RKO (cell line): ENCODE measurements around the gene DIPK1B.

ENCODE experiments used
- DNase-seq: peaks from one replicate; pipeline ENCODE4 v3.0.0-alpha.2; 2016; ENCODE audit warnings: low spot score

DIPK1B gene

DNA sequence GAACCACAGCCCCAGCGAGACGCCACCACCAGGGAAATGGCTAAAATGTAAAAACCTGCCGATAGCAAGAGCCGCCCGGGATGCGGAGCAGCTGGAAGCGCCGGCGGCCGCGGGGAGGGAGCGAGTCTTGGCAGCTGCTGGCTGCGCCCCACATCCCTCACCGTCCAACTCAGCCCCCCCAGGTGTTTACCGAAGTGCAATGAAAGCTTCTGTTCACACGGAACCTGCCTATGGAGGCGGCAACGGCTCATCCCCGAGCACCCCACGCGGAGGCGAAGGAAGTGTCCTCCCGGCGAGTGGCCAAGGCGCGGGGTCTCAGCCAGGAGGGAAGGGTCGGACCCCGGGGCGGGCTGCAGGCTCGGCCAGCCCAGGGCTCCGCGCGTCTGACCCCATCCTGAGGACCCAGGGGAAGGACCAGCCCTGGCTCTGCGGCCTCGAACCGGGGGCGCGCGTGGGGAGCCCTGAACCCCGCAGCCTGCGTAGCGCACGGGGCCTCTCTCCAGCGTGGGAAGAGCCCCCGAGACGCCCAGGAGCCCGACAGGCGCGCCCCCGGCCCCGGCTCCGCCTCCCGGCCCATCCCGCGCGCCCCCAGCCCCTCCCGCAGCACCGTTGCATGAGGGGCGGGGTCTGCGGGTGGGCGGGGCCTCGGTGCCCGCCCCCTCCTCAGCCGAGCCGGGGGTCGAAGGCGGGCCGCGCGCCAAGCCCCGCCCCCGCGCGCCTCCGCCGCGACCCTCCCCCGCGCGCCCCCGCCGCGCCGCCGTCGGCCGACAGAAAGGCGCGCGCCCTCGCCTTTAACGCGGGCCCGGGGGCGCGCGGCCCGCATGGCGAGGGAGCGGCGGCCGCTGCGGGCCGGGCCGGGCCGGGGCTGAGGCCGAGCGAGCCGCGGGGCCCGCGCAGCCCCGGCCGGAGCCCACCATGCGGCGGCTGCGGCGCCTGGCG lies at the start of gene DIPK1B:
Gene DIPK1B, plus strand, starts transcription at position 822 of the 939 bp plus-strand sequence. Its CDS starts 94 bp downstream, at position 916.
- no peak for DNase-seq

DNA sequence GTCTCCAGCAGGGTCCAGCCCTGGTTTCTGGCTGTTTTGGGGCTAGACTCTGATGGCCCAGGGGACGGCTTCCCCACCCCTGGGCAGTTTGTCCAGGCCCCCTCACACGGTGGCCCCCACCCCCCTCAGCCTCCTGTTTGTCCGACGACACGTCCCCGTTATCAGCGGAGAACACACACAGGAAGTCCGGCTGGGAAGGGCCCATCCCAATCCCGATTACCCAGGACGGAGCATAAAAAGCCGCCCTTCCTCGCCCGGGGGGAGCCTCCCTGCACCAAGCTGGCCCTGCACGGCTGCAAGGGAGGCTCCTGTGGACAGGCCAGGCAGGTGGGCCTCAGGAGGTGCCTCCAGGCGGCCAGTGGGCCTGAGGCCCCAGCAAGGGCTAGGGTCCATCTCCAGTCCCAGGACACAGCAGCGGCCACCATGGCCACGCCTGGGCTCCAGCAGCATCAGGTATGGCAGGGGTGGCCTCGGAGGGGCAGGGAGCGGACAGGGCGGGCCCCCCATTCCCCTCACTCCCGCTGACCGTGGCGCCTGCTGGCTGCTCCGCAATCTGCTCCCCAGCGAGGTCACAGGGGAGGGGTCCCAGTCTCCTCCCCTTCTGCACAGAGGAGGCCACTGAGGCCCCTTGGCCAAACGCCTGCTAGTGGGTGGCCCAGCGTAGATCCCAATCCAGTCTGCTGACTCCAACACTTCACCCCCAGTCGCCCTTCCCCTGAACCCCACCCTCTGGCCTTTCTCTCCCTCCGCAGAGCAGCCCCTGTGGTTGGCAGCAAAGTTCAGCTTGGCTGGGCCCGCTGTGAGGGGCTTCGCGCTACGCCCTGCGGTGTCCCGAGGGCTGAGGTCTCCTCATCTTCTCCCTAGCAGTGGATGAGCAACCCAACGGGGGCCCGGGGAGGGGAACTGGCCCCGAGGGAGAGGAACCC lies 49.5 kb upstream of the DIPK1B start, which contains the start of gene EGFL7:
Gene EGFL7, plus strand, starts transcription at position 261 of the 926 bp plus-strand sequence. CDS start 5,367 bp downstream, outside the sequence.
- no peak for DNase-seq

DNA sequence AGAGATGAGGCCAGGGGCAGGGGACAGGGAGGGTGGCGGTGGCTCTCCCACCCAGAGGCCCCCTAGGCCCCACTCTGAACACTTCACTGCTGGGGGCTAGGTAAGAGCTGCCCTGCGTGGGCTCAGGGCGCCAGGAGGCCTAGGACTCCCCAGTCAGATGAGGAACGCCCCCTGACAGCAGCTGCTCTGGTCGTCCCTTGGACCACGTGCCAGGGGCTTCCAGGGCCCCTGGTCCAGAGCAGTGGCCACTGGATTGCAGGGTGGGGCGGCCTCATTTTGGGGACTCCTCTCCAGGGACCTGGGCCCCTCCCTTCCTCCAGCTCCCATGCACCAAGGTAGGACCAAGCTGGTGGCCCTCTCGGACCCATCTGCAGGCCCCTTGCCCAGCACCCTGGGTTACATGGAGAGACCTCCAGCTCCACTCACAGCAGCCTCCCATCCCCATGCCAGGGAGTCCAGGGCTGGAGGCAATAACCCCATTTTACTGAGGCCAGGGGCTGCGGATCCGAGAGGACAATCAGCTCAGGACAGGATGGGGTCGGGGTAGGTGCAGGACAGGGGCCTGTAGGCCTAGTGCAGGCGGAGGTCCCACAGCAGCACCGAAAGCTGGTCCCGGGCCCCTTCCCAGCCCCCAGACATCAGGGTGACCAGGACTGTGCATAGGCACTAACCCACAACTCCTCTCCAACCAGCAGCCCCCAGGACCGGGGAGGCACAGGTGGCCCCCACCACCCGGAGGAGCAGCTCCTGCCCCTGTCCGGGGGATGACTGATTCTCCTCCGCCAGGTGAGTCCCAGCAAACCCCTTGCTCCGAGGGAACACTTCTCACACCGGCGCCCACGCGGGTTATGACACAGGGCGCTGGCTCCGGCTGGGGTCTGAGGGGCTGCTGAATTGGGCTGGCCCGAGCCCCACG lies 48.1 kb upstream of the DIPK1B start:
- DNase-seq: no peak

DNA sequence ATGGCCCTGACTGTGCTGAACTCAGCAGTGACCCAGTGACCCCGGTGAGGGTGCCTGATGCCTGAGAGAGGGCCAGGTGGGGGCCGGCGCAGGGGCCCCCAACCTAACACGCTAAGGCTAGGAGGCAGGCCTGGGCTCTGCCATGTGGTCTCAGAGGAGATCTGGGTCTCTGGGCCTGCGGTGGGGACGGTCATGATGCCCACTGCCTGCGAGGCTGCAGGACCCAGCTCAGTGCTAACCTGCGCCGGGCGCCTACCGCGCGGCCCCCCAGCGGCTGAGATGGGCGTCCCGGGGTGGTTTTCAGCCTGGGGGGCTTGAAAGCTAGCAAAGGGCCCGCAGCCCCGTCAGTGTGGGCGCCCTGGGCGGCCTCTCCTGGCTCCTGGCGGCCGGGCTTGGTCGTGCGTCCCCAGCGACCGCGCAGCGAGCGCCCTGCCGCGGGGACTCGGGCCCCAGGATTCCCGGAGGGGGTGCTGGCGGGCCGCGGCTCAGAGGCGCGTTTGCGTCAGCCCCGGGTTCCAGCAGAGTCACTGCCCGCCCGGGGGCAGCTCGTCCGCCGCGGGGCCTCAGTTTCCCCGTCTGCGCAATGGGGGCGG lies 47.2 kb upstream of the DIPK1B start:
- peak; percentile 69 for DNase-seq

DNA sequence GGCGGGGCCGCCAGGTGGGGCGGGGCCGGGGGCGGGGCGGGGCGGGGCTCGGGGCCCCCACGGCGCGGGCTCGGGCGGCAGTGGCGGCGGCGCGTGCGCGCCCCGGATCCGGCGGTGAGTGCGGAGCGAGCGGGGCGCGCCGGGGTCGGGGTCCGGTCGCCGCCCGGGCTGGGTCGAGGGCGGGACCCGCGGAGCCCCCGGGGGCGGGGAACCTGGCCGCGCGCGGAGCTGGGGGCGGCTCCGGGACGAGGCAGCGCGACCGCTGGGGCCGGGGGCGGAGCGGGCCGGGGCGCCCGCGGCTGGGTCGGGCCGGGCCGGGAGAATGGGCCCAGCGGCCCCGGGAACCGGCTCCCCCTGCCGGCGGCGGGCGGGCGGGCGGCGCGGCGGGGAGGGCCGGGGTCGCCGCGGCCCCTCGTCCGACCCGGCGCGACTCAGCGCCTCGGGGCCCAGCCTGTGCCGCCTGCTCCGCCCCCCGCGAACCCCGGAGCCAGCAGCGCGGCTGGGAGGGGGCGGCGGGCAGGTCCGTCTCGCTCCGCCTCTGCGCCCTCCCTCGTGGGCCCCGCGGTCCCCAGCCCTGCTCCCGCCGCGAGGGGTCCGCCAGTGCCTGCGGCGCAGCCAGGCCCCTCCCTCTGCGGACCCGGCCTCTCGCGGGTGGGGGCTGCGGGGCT lies 46.5 kb upstream of the DIPK1B start:
- DNase-seq: peak; percentile 47

DNA sequence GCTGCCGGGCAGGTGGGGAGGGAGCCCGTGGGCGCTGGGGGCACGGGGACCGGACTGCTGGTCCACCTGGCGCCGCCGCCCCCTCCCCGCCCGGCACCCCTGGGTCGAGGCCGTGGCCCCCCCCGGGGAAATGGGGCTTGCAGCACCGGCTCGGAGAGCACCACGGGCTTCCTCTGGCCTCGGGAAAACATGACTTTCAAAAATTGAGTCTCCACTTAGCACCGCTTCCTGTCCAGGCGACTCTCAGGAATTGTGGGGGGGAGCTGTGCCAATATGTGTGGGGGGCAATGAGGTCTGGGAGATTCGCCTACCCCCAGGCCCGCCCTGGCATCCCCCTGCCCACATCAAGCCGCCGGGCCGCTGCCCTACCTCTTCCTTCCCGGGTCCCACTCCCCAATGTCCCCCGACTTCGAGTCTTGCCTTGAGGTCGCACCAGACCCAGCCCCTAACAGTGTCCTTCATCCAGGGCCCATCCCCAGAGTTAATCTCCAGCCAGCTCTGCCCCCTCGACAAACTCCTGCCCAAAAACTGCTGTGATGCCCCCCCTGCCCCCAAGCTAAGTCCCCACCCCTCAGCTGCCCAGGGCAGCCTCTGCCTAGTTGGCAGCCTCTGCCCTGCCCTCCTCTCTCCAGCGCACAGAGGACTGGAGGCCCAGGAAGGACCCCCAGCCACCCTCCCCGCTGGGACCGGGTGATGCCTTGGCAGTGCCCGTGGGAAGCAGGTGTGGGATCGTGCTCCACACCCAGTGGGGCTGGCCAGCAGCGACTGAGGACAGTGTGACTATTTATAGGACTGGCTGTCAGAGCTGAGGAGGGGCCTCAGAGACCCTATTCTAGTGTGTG lies 45.8 kb upstream of the DIPK1B start:
- peak; percentile 70 for DNase-seq

DNA sequence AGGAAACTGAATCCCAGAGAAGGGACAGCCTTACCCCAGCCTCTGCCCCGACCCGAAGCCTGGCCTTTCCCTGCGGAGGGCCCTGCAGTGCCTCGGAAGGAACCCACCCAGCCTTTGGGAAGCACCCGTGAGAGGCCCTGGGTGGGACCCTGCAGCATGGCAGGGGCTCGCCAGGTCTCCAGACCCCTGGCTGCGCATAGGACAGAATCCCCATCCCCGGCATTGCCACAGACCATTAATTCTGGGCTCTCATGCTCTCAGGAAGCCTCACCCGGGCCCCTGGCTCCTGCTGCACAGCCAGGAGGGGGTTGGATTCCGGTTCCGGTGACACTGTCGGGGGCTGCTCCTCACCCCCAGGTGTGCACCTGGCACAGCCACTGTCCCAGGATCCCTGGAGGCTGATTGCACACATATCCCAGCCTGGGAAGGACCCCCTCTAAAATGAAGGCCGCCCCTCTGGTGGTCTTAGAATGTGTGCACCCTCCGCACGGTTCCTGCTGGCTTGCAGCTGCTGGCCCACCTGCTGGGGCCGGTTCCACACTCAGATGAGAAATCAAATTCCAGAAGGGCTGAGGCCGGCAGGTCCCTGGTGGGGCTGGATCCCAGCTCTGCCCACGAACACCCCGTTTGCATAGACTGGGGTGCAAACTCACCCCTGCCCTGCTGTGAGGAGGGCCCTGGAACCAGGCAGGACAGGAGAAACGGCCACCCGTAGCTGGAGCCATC lies 45.0 kb upstream of the DIPK1B start:
- no peak for DNase-seq

DNA sequence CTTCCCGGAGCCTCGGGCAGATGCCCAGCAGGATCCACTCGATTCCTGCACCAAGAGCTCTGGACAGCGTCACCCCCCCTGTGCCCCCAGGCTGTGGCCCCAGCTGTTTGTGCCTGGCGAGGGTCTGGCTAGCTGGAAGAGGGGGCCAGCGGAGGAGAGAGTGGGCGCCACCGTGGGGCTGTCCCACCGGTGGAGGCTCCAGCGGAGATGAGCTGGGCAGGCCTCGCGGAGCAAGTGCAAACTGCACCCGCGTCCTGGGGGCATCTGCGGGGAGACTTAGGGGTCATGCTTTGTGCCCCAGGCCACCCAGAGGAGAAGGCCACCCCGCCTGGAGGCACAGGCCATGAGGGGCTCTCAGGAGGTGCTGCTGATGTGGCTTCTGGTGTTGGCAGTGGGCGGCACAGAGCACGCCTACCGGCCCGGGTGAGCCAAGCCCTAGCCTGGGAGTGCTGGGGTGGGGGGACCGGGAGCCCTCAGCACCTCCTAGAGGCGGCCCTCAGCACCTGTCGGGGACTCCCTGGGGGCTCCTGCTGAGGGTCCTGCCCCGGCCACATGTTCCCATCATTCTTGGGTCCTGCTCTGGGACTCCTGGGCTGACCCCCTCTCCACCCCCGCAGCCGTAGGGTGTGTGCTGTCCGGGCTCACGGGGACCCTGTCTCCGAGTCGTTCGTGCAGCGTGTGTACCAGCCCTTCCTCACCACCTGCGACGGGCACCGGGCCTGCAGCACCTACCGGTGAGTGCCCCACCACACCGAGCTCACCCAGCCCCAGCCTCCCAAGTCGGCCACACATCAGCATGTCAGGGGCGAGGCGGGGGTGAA lies 44.2 kb upstream of the DIPK1B start:
- DNase-seq: no peak

DNA sequence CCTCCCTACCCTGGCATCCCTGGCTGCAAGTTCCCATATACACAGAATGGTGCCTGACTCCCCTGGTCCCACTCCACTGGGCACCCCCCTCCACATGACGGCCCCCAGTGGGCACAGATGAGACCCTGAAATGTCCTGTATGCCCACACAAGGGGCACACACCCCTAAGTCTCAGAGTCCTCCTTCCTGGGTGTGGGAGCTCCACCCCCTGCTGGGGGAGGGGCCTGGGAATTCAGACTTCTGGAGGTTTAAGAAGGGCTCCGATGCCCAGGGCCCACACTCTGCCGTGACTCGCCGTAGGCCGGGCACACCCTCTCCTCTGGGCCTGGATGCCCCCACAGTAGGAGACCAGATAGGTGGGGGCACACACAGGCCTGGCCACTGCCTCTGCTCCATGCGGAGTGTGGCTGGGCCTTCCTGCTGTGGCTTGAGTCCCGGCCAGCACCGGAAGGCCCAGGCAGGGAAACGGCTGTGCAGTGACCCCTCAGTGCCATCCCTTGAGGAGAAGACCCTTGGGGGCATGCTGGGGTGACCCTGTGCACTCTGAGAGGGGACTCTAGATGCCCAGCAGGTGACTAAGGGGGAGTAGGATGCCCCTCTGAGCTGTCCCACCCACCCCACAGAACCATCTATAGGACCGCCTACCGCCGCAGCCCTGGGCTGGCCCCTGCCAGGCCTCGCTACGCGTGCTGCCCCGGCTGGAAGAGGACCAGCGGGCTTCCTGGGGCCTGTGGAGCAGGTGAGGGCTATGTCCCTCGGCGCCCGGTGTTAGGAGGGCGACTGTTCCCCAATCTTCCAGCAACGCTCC lies 43.2 kb upstream of the DIPK1B start:
- DNase-seq: peak; percentile 56

DNA sequence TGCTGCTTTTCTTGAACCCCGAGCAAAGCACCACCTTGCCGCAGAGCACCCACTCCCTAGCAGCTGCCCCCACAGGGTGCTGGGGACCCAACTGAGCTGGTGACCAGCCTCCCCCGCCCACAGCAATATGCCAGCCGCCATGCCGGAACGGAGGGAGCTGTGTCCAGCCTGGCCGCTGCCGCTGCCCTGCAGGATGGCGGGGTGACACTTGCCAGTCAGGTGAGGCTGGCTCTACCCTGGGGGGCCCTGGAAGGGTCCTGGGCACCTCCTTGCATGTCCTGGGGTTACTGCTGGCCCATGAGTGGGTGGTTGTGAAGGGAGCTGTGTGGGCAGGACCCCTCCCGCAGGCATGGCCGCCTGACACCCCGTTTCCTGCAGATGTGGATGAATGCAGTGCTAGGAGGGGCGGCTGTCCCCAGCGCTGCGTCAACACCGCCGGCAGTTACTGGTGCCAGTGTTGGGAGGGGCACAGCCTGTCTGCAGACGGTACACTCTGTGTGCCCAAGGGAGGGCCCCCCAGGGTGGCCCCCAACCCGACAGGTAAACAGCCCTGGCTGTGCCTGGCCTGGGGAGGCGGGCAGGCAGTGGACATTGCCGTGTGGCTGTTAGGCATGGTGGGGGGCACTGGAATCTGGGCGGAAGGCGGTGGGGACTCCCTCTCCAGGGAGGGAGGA lies 42.4 kb upstream of the DIPK1B start:
- DNase-seq: no peak

DNA sequence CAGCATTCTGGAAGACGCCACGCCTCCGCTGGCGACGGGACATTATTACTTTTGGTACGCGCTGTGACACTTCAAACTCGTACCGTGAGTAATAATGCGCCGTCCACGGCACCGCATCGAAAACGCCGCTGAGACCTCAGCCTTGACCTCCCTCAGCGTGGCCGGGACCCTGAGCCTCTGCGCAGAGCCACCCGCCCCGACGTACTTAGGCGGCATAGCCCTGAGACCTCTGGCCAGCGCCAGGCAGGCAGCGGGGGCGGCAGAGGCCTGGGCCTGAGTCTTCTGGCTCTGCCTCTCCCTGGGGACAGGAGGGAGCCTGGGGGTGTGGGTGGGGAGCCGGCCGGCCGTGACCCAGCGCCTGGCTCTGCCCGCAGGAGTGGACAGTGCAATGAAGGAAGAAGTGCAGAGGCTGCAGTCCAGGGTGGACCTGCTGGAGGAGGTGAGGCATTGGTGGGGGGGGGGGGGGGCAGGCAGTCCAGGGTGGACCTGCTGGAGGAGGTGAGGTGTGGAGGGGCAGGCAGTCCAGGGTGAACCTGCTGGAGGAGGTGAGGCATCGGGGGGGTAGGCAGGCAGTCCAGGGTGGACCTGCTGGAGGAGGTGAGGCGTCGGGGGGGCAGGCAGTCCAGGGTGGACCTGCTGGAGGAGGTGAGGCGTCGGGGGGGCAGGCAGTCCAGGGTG lies 41.7 kb upstream of the DIPK1B start:
- no peak for DNase-seq

DNA sequence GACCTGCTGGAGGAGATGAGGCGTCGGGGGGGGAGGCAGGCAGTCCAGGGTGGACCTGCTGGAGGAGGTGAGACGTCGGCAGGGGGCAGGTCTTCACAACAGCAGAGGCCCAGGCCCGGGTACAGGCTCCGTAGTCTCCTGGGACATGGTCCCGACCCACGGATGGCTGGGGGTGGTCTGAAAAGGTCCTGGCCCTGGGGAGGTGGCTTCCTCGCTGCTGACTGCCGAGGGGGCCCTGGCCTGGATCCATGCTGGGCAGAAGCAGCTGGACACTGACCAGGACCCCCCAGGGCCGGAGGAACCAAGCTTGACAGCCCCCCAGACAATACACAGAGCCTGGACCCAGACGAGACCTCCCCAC lies 41.1 kb upstream of the DIPK1B start:
- no peak for DNase-seq

DNA sequence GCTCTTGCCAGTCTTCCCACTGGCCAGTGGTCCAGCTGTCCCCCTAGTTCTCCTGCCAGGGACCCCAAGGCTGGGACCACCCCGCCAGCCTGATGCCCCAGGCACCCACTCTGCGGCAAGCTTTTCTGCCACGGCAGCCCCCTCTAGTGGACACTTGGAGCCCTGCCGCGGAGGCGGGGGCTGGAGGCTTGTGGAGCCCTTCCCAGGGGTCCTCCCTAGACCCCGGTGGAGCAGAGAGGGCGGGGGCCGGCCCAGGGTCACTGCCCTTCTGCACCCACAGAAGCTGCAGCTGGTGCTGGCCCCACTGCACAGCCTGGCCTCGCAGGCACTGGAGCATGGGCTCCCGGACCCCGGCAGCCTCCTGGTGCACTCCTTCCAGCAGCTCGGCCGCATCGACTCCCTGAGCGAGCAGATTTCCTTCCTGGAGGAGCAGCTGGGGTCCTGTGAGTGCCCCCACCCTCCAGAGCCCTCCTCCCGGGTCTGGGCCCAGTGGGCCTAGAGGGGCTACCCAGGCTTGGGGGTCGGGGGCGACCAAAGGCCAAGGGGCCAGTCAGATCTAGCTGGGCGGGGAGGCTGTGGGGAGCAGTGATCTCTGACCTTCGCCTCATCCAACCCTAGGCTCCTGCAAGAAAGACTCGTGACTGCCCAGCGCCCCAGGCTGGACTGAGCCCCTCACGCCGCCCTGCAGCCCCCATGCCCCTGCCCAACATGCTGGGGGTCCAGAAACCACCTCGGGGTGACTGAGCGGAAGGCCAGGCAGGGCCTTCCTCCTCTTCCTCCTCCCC lies 40.5 kb upstream of the DIPK1B start:
- no peak for DNase-seq

DNA sequence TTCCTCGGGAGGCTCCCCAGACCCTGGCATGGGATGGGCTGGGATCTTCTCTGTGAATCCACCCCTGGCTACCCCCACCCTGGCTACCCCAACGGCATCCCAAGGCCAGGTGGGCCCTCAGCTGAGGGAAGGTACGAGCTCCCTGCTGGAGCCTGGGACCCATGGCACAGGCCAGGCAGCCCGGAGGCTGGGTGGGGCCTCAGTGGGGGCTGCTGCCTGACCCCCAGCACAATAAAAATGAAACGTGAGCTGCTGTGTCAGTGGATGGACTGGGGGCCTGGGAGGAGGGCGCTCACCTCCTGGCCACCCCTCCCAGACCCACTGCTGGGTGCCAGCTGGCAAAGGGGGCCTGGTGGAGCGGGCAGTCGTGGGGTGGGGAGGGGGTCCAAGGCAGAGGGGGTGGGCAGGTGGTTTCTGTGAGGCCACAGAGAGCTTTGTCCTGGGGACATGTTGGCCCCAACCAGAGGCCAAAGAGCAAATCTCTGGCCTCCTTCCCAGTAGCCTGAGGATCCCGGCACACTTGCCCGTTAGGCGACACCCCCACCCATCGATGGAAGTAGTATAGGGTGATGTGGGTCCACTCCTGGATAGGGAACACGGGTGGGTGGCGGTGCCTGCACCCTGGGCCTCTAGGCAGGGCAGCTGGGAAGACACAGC lies 39.8 kb upstream of the DIPK1B start:
- no peak for DNase-seq
